A549 (cell line): ENCODE data around the gene ZFAND2B. TPM values are rescaled to one million over a fixed set of nuclear protein-coding genes. Genes with fewer than 3 reads are reported as not detected.

Source experiments
- ATAC-seq, 2 experiments: fragments of 200-7000 bp in 1 of 2; fragments of >200 bp in 1 of 2; cut with Nextera tagmentation in 1 of 2; cut with Tn5 transposase in 1 of 2; 3 replicates each; pipeline versions ENCODE4 v1.8.0 to v1.9.1; 2018 to 2020; ENCODE audit warnings: mild to moderate bottlenecking in 1 of 2, moderate library complexity in 1 of 2
- CTCF ChIA-PET: fragments of 300-600 bp; sonication (Branson Sonifier 250); formaldehyde crosslinking; extraction: SDS; loops from one replicate; lab custom pipeline; 2021; ENCODE audit warnings: antibody characterized with exemption, inconsistent platforms; lab: Yijun Ruan, JAX
- POLR2A ChIA-PET: fragments of 350-600 bp; formaldehyde crosslinking; extraction: SDS; loops from one replicate; lab custom pipeline; 2021; ENCODE audit warnings: antibody characterized with exemption, inconsistent platforms; lab: Yijun Ruan, JAX
- DNase-seq, 2 experiments: peaks; one replicate each; pipeline versions ENCODE4 v3.0.0 to v3.0.0-alpha.2; 2011 to 2016; ENCODE audit warnings: low read depth in 1 of 2, low spot score in 1 of 2
- FAIRE-seq: peaks from 2 replicates; lab custom pipeline; 2011; peaks lifted over from hg19 to GRCh38; lab: Jason Lieb, UNC
- H3K27ac ChIP-seq, 2 experiments: fragments of >200 bp; sonication (Bioruptor Twin); formaldehyde crosslinking; 3 replicates each; pipeline ENCODE4 v1.5.1; 2016 to 2017
- H3K4me1 ChIP-seq: fragments of >200 bp; sonication (Bioruptor Twin); formaldehyde crosslinking; 3 replicates; pipeline ENCODE4 v1.6.1; 2016
- H3K4me2 ChIP-seq: fragments of >200 bp; sonication (Bioruptor Twin); formaldehyde crosslinking; 3 replicates; pipeline ENCODE4 v1.6.1; 2016
- H3K4me3 ChIP-seq: fragments of >200 bp; sonication (Bioruptor Twin); formaldehyde crosslinking; 3 replicates; pipeline ENCODE4 v1.5.1; 2016
- H3K9me3 ChIP-seq: fragments of >200 bp; sonication (Bioruptor Twin); formaldehyde crosslinking; 3 replicates; pipeline ENCODE4 v1.6.1; 2016
- EHF ChIP-seq: fragments of 250-450 bp; sonication (Bioruptor Pico); IDR thresholded peaks from 2 replicates; pipeline ENCODE4 v1.5.0; 2020; ENCODE audit warnings: mild to moderate bottlenecking
- EHMT2 ChIP-seq: fragments of 200-600 bp; sonication (generic); IDR thresholded peaks from 2 replicates; pipeline ENCODE4 v1.6.1; 2016; ENCODE audit warnings: antibody characterized with exemption, low read depth, mild to moderate bottlenecking, moderate library complexity
- FOXS1 ChIP-seq: fragments of 250-450 bp; sonication (Bioruptor Pico); IDR thresholded peaks from 2 replicates; pipeline ENCODE4 v1.5.0; 2020; ENCODE audit warnings: mild to moderate bottlenecking, moderate library complexity
- GATA3 ChIP-seq: IDR thresholded peaks from 2 replicates; pipeline ENCODE4 v1.6.1; 2012; ENCODE audit warnings: borderline replicate concordance
- HDAC2 ChIP-seq: fragments of 200-600 bp; sonication (generic); IDR thresholded peaks from 2 replicates; pipeline ENCODE4 v1.6.1; 2016
- HEYL ChIP-seq: fragments of 250-450 bp; sonication (Bioruptor Pico); IDR thresholded peaks from 2 replicates; pipeline ENCODE4 v1.8.0; 2021; ENCODE audit warnings: mild to moderate bottlenecking, moderate library complexity
- HOXB5 ChIP-seq: fragments of 250-450 bp; sonication (Bioruptor Pico); IDR thresholded peaks from 2 replicates; pipeline ENCODE4 v1.5.0; 2020; ENCODE audit warnings: mild to moderate bottlenecking, moderate library complexity
- JUN ChIP-seq, 2 experiments: fragments of >200 bp; sonication (Bioruptor Twin); formaldehyde crosslinking; IDR thresholded peaks; 2 replicates in 1 of 2; 3 replicates in 1 of 2; pipeline ENCODE4 v1.6.1; 2016 to 2017
- JUNB ChIP-seq: fragments of >200 bp; sonication (Bioruptor Twin); formaldehyde crosslinking; IDR thresholded peaks from 2 replicates; pipeline ENCODE4 v1.6.1; 2016
- KDM5A ChIP-seq: fragments of 200-600 bp; sonication (generic); IDR thresholded peaks from 2 replicates; pipeline ENCODE4 v1.6.1; 2016; ENCODE audit warnings: antibody characterized with exemption, mild to moderate bottlenecking
- MAFK ChIP-seq: fragments of 450-650 bp; IDR thresholded peaks from 2 replicates; pipeline ENCODE4 v1.6.1; 2014; ENCODE audit not compliant: partially characterized antibody
- MAZ ChIP-seq: fragments of 150-350 bp; IDR thresholded peaks from 2 replicates; pipeline ENCODE4 v1.6.1; 2014; ENCODE audit warnings: antibody characterized with exemption, low read depth, low read length, borderline replicate concordance
- MYC ChIP-seq: IDR thresholded peaks from 2 replicates; pipeline ENCODE4 v1.6.1; 2012; ENCODE audit warnings: mild to moderate bottlenecking, inconsistent platforms, low read length, improper control_type of control experiment, borderline replicate concordance
- NPAS2 ChIP-seq: fragments of 250-450 bp; sonication (Bioruptor Pico); IDR thresholded peaks from 2 replicates; pipeline ENCODE4 v1.8.0; 2022; ENCODE audit warnings: mild to moderate bottlenecking, moderate library complexity, borderline replicate concordance
- POLR2A ChIP-seq: IDR thresholded peaks from 2 replicates; pipeline ENCODE4 v1.6.1; 2012; ENCODE audit warnings: mild to moderate bottlenecking, low read length
- RARB ChIP-seq: fragments of 250-450 bp; sonication (Bioruptor Pico); IDR thresholded peaks from 2 replicates; pipeline ENCODE4 v1.8.0; 2021; ENCODE audit warnings: mild to moderate bottlenecking, moderate library complexity
- RCOR1 ChIP-seq: fragments of 150-350 bp; IDR thresholded peaks from 2 replicates; pipeline ENCODE4 v1.6.1; 2014; ENCODE audit warnings: antibody characterized with exemption, low read length, low read depth
- ZFP36 ChIP-seq: fragments of 450-650 bp; IDR thresholded peaks from 2 replicates; pipeline ENCODE4 v1.6.1; 2014; ENCODE audit warnings: borderline replicate concordance; ENCODE audit not compliant: partially characterized antibody
- WGBS: methylation state at CpG from one replicate; pipeline ENCODE4 v1.1.6; 2017; ENCODE audit errors: missing lambda C conversion rate; 5-methylcytosine and 5-hydroxymethylcytosine counted together
- polyA plus RNA-seq, 4 experiments: library from polyadenylated mRNA; depleted of rRNA in 3 of 4; stranded (reverse); fragments of >200 nt; fragmentation: RNase III in 1 of 4; extraction: RNeasy Plus Mini Kit Qiagen cat#74134 plus additional on column Dnase treatment in 1 of 4; gene quantifications; 2 replicates in 3 of 4; 3 replicates in 1 of 4; pipeline ENCODE4 v1.2.3, GENCODE V29; 2011 to 2017
- TF ChIP-seq, protein P1 (sequence below): fragments of 200-600 bp; sonication (generic); IDR thresholded peaks from 2 replicates; pipeline ENCODE4 v1.6.1; 2016; ENCODE audit warnings: antibody characterized with exemption, mild to moderate bottlenecking, moderate library complexity
- TF ChIP-seq, protein P2 (sequence below): fragments of >200 bp; sonication (Bioruptor Twin); formaldehyde crosslinking; IDR thresholded peaks from 3 replicates; pipeline ENCODE4 v1.5.1; 2016
- TF ChIP-seq, protein P3 (sequence below): fragments of >200 bp; sonication (Bioruptor Twin); formaldehyde crosslinking; IDR thresholded peaks from 3 replicates; pipeline ENCODE4 v1.6.1; 2016
- TF ChIP-seq, protein P4 (sequence below): IDR thresholded peaks from 2 replicates; pipeline ENCODE4 v1.6.1; 2012

Gene ZFAND2B
- polyA plus RNA-seq, 2 of the 4 experiments (the other 2 are of a cell fraction): 21.2 to 29.1 TPM

DNA sequence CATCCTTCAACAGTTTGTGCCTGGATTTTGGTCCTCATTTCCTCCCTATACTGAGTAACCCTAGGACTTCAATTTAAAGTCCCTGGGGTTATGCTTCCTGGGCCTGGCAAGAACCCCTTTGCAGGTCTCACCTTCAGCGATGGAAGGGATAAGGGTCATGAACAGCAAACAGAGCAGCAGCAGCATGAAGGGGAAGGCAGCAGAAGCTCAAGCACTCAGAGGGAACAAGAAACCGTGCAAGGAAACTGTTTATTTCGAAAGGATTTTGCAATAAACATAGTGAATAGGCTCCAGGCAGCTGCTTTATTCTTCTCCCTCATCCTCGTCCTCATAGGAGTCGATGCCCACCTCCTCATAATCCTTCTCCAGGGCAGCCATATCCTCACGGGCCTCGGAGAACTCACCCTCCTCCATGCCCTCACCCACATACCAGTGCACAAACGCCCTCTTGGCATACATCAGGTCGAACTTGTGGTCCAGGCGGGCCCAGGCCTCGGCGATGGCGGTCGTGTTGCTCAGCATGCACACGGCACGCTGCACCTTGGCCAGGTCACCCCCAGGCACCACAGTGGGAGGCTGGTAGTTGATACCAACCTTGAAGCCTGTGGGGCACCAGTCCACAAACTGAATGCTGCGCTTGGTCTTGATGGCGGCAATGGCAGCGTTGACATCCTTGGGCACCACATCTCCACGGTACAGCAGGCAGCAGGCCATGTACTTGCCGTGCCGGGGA is 43.6 kb downstream of the ZFAND2B start:
- Histone ChIP-seq H3K4me3 (peak overlapping the region; percentile 25; the same call in 2 of the 3 replicates), H3K4me2 (peak overlapping the region; percentile 96), H3K27ac (peak overlapping the region; percentile 90), H3K9me3 (no peaks in the 10 kb centered on the region), H3K4me1 (peaks cover 67% of the 10 kb centered on the region)
- TF ChIP-seq GATA3: 0 out of 2 replicates have a peak, but pooled peaks have one; percentile 11
- TF ChIP-seq MAFK: no peak
- CTCF ChIA-PET: interaction anchor here (0.7 to 12.6 kb wide), 6 partner anchors 8 to 79 kb away, joined by 3 to 241 read pairs (median 4); partner anchors contain the start of genes CNPPD1 and DNAJB2
- POLR2A ChIA-PET: interaction anchor here (1.2 to 3.1 kb wide), 7 partner anchors 20 to 45 kb away, joined by 5 to 34 read pairs (median 19); partner anchors contain the start of genes ABCB6, ANKZF1, ATG9A and DNAJB2
- 64% methylated on average over 19 of the region's 22 CpGs for WGBS
- ATAC-seq (no peak), FAIRE-seq (no peak), DNase-seq (no peak)

DNA sequence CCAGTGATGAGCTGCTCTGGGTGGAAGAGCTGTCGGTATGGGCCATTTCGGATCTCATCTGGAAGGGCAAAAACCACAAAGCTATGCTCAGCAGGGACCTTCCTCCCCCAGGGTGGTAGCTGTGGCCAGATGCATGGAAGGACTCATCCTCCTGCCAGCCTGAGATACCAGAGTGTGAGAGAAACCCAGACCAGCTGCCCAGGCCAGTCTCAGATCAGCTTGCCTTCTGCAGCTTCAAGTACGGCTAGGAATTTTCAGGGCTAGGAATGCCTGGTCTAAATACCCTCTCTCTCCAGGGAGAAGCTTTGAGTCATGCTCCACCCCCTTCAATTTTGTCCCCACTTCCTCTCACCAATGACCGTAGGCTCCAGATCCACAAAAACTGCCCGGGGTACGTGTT is 45.1 kb downstream of the ZFAND2B start:
- CTCF ChIA-PET: interaction anchor here (0.6 to 12.6 kb wide), 6 partner anchors 22 to 81 kb away, joined by 3 to 241 read pairs (median 4); partner anchors contain the start of genes ANKZF1, ATG9A, CNPPD1 and DNAJB2
- no peaks in the 10 kb centered on the region for H3K9me3 ChIP-seq
- DNase-seq (no peak), ATAC-seq (no peak), FAIRE-seq (no peak)
- H3K27ac ChIP-seq: peak overlapping the region; percentile 90; a peak in 5 of 6 replicates
- H3K4me2 ChIP-seq: peak overlapping the region; percentile 96
- no peak for TF ChIP-seq JUN (IDR thresholded peaks at IDR 0.05)
- TF ChIP-seq HEYL (CRISPR knock-in tag): no peak
- TF ChIP-seq, protein P1, sequence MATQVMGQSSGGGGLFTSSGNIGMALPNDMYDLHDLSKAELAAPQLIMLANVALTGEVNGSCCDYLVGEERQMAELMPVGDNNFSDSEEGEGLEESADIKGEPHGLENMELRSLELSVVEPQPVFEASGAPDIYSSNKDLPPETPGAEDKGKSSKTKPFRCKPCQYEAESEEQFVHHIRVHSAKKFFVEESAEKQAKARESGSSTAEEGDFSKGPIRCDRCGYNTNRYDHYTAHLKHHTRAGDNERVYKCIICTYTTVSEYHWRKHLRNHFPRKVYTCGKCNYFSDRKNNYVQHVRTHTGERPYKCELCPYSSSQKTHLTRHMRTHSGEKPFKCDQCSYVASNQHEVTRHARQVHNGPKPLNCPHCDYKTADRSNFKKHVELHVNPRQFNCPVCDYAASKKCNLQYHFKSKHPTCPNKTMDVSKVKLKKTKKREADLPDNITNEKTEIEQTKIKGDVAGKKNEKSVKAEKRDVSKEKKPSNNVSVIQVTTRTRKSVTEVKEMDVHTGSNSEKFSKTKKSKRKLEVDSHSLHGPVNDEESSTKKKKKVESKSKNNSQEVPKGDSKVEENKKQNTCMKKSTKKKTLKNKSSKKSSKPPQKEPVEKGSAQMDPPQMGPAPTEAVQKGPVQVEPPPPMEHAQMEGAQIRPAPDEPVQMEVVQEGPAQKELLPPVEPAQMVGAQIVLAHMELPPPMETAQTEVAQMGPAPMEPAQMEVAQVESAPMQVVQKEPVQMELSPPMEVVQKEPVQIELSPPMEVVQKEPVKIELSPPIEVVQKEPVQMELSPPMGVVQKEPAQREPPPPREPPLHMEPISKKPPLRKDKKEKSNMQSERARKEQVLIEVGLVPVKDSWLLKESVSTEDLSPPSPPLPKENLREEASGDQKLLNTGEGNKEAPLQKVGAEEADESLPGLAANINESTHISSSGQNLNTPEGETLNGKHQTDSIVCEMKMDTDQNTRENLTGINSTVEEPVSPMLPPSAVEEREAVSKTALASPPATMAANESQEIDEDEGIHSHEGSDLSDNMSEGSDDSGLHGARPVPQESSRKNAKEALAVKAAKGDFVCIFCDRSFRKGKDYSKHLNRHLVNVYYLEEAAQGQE: no peak
- TF ChIP-seq FOXS1 (CRISPR knock-in tag): no peak
- WGBS: 78% methylated on average over 6 of the region's 6 CpGs
- H3K4me1 ChIP-seq: peaks cover 61% of the 10 kb centered on the region
- POLR2A ChIA-PET: interaction anchor here (1.3 to 4.5 kb wide), 4 partner anchors 22 to 43 kb away, joined by 4 to 65 read pairs (median 14); partner anchors contain the start of genes ANKZF1, ATG9A and DNAJB2
- peak overlapping the region; percentile 71 for H3K4me3 ChIP-seq

DNA sequence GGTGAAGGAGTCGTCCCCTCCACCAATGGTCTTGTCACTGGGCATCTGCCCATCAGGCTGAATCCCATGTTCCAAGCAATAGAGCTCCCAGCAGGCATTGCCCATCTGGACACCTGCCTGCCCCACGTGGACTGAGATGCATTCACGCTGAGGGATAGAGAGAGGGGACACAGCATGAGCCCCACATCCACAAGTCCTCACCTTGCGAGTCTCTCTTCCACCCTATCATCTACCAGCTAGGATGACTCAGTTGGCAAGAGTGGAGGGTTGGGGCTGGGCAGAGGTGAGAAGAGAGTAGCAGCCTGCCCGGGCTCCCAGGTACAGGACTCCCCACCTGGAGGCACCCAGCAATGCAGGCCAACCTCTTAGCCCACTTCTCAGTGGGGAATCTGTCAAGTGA is 45.5 kb downstream of the ZFAND2B start:
- FAIRE-seq: no peak
- peak overlapping the region; percentile 90 for H3K27ac ChIP-seq
- POLR2A ChIA-PET: interaction anchor here (0.5 to 4.5 kb wide), 7 partner anchors 22 to 60 kb away, joined by 4 to 65 read pairs (median 6); partner anchors contain the start of genes ANKZF1, ATG9A and DNAJB2
- 46% methylated on average over 4 of the region's 5 CpGs for WGBS
- peak overlapping the region; percentile 96 for H3K4me2 ChIP-seq
- ATAC-seq: no peak
- peaks cover 56% of the 10 kb centered on the region for H3K4me1 ChIP-seq
- H3K9me3 ChIP-seq: no peaks in the 10 kb centered on the region
- DNase-seq: no peak
- H3K4me3 ChIP-seq: peak overlapping the region; percentile 71
- CTCF ChIA-PET: interaction anchor here (0.6 to 12.6 kb wide), 10 partner anchors 13 to 278 kb away, joined by 3 to 241 read pairs (median 4); partner anchors contain the start of genes ANKZF1, ATG9A, CNPPD1 and DNAJB2
- TF ChIP-seq, protein P2, sequence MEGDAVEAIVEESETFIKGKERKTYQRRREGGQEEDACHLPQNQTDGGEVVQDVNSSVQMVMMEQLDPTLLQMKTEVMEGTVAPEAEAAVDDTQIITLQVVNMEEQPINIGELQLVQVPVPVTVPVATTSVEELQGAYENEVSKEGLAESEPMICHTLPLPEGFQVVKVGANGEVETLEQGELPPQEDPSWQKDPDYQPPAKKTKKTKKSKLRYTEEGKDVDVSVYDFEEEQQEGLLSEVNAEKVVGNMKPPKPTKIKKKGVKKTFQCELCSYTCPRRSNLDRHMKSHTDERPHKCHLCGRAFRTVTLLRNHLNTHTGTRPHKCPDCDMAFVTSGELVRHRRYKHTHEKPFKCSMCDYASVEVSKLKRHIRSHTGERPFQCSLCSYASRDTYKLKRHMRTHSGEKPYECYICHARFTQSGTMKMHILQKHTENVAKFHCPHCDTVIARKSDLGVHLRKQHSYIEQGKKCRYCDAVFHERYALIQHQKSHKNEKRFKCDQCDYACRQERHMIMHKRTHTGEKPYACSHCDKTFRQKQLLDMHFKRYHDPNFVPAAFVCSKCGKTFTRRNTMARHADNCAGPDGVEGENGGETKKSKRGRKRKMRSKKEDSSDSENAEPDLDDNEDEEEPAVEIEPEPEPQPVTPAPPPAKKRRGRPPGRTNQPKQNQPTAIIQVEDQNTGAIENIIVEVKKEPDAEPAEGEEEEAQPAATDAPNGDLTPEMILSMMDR: no peak
- TF ChIP-seq HOXB5 (CRISPR knock-in tag): no peak
- TF ChIP-seq HDAC2: no peak
- TF ChIP-seq FOXS1 (CRISPR knock-in tag): no peak
- no peak for TF ChIP-seq EHF (CRISPR knock-in tag)
- TF ChIP-seq MAZ: no peak
- TF ChIP-seq JUNB: no peak
- no peak for TF ChIP-seq RCOR1
- TF ChIP-seq EHMT2: no peak
- TF ChIP-seq RARB (CRISPR knock-in tag): no peak
- no peak for TF ChIP-seq HEYL (CRISPR knock-in tag)
- no peak for TF ChIP-seq MYC
- TF ChIP-seq ZFP36: no peak
- no peak for TF ChIP-seq KDM5A
- TF ChIP-seq, protein P3, sequence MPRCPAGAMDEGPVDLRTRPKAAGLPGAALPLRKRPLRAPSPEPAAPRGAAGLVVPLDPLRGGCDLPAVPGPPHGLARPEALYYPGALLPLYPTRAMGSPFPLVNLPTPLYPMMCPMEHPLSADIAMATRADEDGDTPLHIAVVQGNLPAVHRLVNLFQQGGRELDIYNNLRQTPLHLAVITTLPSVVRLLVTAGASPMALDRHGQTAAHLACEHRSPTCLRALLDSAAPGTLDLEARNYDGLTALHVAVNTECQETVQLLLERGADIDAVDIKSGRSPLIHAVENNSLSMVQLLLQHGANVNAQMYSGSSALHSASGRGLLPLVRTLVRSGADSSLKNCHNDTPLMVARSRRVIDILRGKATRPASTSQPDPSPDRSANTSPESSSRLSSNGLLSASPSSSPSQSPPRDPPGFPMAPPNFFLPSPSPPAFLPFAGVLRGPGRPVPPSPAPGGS: no peak
- TF ChIP-seq POLR2A: no peak
- TF ChIP-seq, protein P4, sequence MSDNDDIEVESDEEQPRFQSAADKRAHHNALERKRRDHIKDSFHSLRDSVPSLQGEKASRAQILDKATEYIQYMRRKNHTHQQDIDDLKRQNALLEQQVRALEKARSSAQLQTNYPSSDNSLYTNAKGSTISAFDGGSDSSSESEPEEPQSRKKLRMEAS: no peak
- no peak for TF ChIP-seq NPAS2 (CRISPR knock-in tag)
- TF ChIP-seq, all 56 proteins: peak for 0
